Osteoblast (primary cell): ENCODE results near the gene SETD3. TPM values are rescaled to one million over a fixed set of nuclear protein-coding genes. Genes with fewer than 3 reads are reported as not detected.
A peak's percentile ranks its signal among the peaks of the same experiment; 100 is the strongest.

Source experiments
- DNase-seq: peaks from one replicate; pipeline ENCODE4 v3.0.0; 2011; ENCODE audit warnings: low spot score, mixed read lengths; ENCODE audit not compliant: insufficient read length; ENCODE audit errors: missing footprints
- H2AFZ ChIP-seq: 2 replicates; pipeline ENCODE4 v1.6.0; 2011; ENCODE audit warnings: mild to moderate bottlenecking, low read length
- H3K27ac ChIP-seq: 2 replicates; pipeline ENCODE4 v1.5.1; 2011; ENCODE audit warnings: mild to moderate bottlenecking, low read depth, low read length, moderate library complexity
- H3K27me3 ChIP-seq: 2 replicates; pipeline ENCODE4 v1.6.0; 2012; ENCODE audit warnings: mild to moderate bottlenecking, control low read depth, inconsistent platforms, low read length, moderate library complexity; ENCODE audit not compliant: insufficient read depth
- H3K36me3 ChIP-seq: 2 replicates; pipeline ENCODE4 v1.5.1; 2011; ENCODE audit warnings: mild to moderate bottlenecking, low read length, control low read depth, moderate library complexity; ENCODE audit not compliant: insufficient read depth
- H3K4me1 ChIP-seq: 2 replicates; pipeline ENCODE4 v1.5.1; 2011; ENCODE audit warnings: mild to moderate bottlenecking, low read length, control low read depth, moderate library complexity; ENCODE audit not compliant: insufficient read depth
- H3K4me2 ChIP-seq: 2 replicates; pipeline ENCODE4 v1.6.0; 2011; ENCODE audit warnings: mild to moderate bottlenecking, low read length; ENCODE audit not compliant: insufficient read depth
- H3K4me3 ChIP-seq: fragments of 200-600 bp; sonication (generic); 3 replicates; pipeline ENCODE4 v1.5.1; 2012; ENCODE audit warnings: mild to moderate bottlenecking, low read length, inconsistent platforms; ENCODE audit not compliant: insufficient read depth
- H3K79me2 ChIP-seq: 2 replicates; pipeline ENCODE4 v1.6.0; 2012; ENCODE audit warnings: mild to moderate bottlenecking, low read length, control low read depth, inconsistent platforms; ENCODE audit not compliant: insufficient read depth
- H3K9me3 ChIP-seq: 2 replicates; pipeline ENCODE4 v1.5.1; 2011; ENCODE audit warnings: low read depth, low read length, control low read depth
- H4K20me1 ChIP-seq: 2 replicates; pipeline ENCODE4 v1.6.0; 2012; ENCODE audit warnings: mild to moderate bottlenecking, low read length, control low read depth; ENCODE audit not compliant: insufficient read depth
- CTCF ChIP-seq: IDR thresholded peaks from 2 replicates; pipeline ENCODE4 v1.5.1; 2011; ENCODE audit warnings: mild to moderate bottlenecking, low read depth, low read length, moderate library complexity; ENCODE audit errors: extremely low read depth
- total RNA-seq: library from RNA; depleted of rRNA; stranded (reverse); fragments of >200 nt; gene quantifications from 2 replicates; pipeline ENCODE4 v1.2.3, GENCODE V29; 2012

SETD3 gene
- total RNA-seq, 1 donor: 65.1 TPM

DNA sequence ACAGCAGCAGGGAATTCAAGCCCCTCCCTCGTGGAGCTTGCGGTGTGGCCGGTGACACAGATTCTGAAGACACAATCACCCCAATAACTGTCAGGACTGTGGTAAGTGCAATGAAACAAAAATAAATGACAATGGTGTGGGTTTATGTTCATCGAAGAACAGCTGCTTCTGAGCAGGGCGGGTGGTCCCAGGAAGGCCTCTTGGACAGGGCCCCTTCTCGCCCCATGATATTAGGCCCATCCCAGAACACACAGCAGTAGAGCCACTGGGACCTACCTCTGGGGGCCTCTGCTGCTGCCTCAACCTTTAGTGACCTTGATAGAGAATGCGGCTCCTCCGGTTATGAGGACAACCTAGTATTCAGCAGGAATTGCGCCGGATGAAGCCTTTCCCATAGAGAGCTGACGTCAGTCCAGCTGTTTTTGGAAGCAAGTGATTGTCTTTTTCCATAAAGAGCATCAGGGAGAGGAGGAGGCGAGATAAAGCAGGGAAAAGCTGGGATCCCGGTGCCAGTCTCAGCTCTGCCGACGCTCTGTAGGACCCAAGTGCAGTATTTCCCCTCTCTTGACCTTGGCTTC, 124.5 kb downstream of the SETD3 start:
- Histone ChIP-seq H3K27me3 (peaks cover 2% of the 10 kb centered on the region), H3K36me3 (no peaks in the 10 kb centered on the region)
- DNase-seq: peak; percentile 44

GRCh38 chr14:99354166-99354875, 126.3 kb downstream of the SETD3 start:
- H3K4me1 ChIP-seq: no peaks in the 10 kb centered on the region
- peak; percentile 66 for DNase-seq
- H3K79me2 ChIP-seq: no peaks in the 10 kb centered on the region
- peaks cover 2% of the 10 kb centered on the region for H3K27me3 ChIP-seq
- no peak overlapping the region for H3K4me3 ChIP-seq
- TF ChIP-seq CTCF: no peak
- H3K9me3 ChIP-seq: no peaks in the 10 kb centered on the region
- H3K36me3 ChIP-seq: no peaks in the 10 kb centered on the region
- H2AFZ ChIP-seq: no peak overlapping the region
- H4K20me1 ChIP-seq: no peaks in the 10 kb centered on the region
- H3K4me2 ChIP-seq: no peak overlapping the region
- H3K27ac ChIP-seq: no peak overlapping the region

More for the DNA sequence above, 124.5 kb downstream of the SETD3 start:
- Histone ChIP-seq H3K9me3 (no peaks in the 10 kb centered on the region), H3K4me2 (no peak overlapping the region), H4K20me1 (no peaks in the 10 kb centered on the region), H3K79me2 (no peaks in the 10 kb centered on the region), H2AFZ (no peak overlapping the region), H3K4me3 (no peak overlapping the region), H3K27ac (no peak overlapping the region), H3K4me1 (no peaks in the 10 kb centered on the region)
- TF ChIP-seq CTCF: no peak

DNA sequence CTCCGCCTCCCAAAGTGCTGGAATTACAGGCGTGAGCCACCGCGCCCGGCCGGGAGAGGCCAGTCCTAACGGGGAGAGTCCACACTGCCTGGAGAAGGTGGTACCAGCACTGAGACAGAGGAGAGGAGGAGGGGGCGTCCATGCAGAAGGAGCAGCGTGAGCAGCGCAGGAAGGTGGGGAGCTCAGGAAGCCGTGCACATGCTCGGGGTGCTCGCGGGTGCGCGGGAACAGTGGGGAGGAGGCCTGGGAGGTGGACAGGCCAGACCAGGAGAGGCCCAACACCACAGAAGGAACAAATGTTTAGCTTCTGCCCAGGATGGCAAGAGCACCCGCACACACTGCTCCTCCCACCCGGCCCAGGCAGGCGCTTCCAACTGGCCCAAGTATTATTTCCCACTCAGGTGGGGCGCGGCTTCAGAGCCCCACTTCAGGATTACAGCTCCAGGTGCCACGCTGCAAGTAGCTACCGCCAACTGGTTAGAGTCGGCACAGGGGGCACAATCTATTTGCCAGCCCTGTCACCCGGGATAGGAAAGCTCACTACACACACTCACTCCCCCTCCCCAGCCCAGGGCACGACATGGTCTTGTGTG, 127.9 kb downstream of the SETD3 start:
- no peak for DNase-seq
- Histone ChIP-seq H3K27ac (no peak overlapping the region), H3K4me3 (no peak overlapping the region), H3K4me1 (no peaks in the 10 kb centered on the region), H4K20me1 (peaks cover 1% of the 10 kb centered on the region), H2AFZ (no peak overlapping the region), H3K79me2 (no peaks in the 10 kb centered on the region), H3K27me3 (peaks cover 2% of the 10 kb centered on the region), H3K4me2 (no peak overlapping the region), H3K9me3 (no peaks in the 10 kb centered on the region), H3K36me3 (no peaks in the 10 kb centered on the region)
- TF ChIP-seq CTCF: no peak
